ENCODE results near the gene FAM181B. TPM values are rescaled to one million over a fixed set of nuclear protein-coding genes. Genes with fewer than 3 reads are reported as not detected.
"Not testable (repeated sequence)": the region's sequence is repeated elsewhere in the genome, so short reads cannot be mapped to it uniquely, and the experiment has no call there.

The FAM181B gene
- polyA plus RNA-seq, 6 donors from 2014 or later, result not detected

- ATAC-seq (ENCODE audit: low read depth in 2 of 2) (no peak), DNase-seq (no peak)
- H3K4me1 Mint-ChIP-seq, result no peaks in the 10 kb centered on the region
- H3K36me3 Mint-ChIP-seq, result no peaks in the 10 kb centered on the region
- peaks cover 4 to 15% (median 8%) of the 10 kb centered on the region in 3 donors for H3K27me3 Mint-ChIP-seq
- H3K4me3 Mint-ChIP-seq, result no peak overlapping the region
- H3K27ac Mint-ChIP-seq, result no peak overlapping the region
- no peaks in the 10 kb centered on the region for H3K9me3 Mint-ChIP-seq
These were observed 40.7 kb downstream of the FAM181B start for GRCh38 chr11:82692981-82693380.

- H3K27ac Mint-ChIP-seq; H3K36me3 Mint-ChIP-seq; DNase-seq; H3K4me1 Mint-ChIP-seq; H3K4me3 Mint-ChIP-seq; ATAC-seq (ENCODE audit: low read depth in 2 of 2); H3K9me3 Mint-ChIP-seq: not testable (repeated sequence)
- H3K27me3 Mint-ChIP-seq, result peaks cover 17 to 20% (median 17%) of the 10 kb centered on the region in 3 donors
These were observed 44.3 kb downstream of the FAM181B start for GRCh38 chr11:82689347-82689746.

GRCh38 chr11:82686211-82686610 lies 47.5 kb downstream of the FAM181B start:
- Mint-ChIP-seq H3K4me3 (no peak overlapping the region), H3K9me3 (peaks cover under 1 to 17% (median 9%) of the 10 kb centered on the region in 7 donors), H3K27me3 (peaks cover 12 to 30% (median 26%) of the 10 kb centered on the region in 3 donors), H3K4me1 (peaks cover 0 to 4% (median 2%) of the 10 kb centered on the region in 3 donors), H3K27ac (no peak overlapping the region), H3K36me3 (no peaks in the 10 kb centered on the region)
- ATAC-seq (ENCODE audit: low read depth in 2 of 2) (no peak), DNase-seq (no peak)

GRCh38 chr11:82683029-82683428 lies 50.6 kb downstream of the FAM181B start:
- no peaks in the 10 kb centered on the region for H3K36me3 Mint-ChIP-seq
- ATAC-seq (ENCODE audit: low read depth in 2 of 2) (no peak), DNase-seq (no peak)
- H3K27me3 Mint-ChIP-seq, result peaks cover 12 to 26% (median 26%) of the 10 kb centered on the region in 3 donors
- no peak overlapping the region for H3K4me3 Mint-ChIP-seq
- H3K4me1 Mint-ChIP-seq, result peaks cover 0 to 4% (median 2%) of the 10 kb centered on the region in 3 donors
- H3K9me3 Mint-ChIP-seq, result peaks cover 3 to 31% (median 20%) of the 10 kb centered on the region in 7 donors
- H3K27ac Mint-ChIP-seq, result no peak overlapping the region

GRCh38 chr11:82682003-82682751 lies 51.5 kb downstream of the FAM181B start:
- Mint-ChIP-seq H3K9me3 (peaks cover 3 to 31% (median 20%) of the 10 kb centered on the region in 7 donors), H3K4me1 (peaks cover 0 to 4% (median 2%) of the 10 kb centered on the region in 3 donors), H3K36me3 (no peaks in the 10 kb centered on the region), H3K27me3 (peaks cover 12 to 21% (median 21%) of the 10 kb centered on the region in 3 donors), H3K27ac (peak overlapping the region in 1 of 6 donors; percentile 24), H3K4me3 (no peak overlapping the region)
- peak in 1 of 2 donors; percentile 28 for ATAC-seq (ENCODE audit: low read depth in 2 of 2)
- peak; percentile 22 for DNase-seq

GRCh38 chr11:82680252-82680651 lies 53.4 kb downstream of the FAM181B start:
- H3K27ac Mint-ChIP-seq, result no peak overlapping the region
- no peaks in the 10 kb centered on the region for H3K36me3 Mint-ChIP-seq
- no peak overlapping the region for H3K4me3 Mint-ChIP-seq
- DNase-seq (no peak), ATAC-seq (ENCODE audit: low read depth in 2 of 2) (no peak)
- peaks cover 11 to 26% (median 21%) of the 10 kb centered on the region in 3 donors for H3K27me3 Mint-ChIP-seq
- peaks cover 0 to 4% (median 2%) of the 10 kb centered on the region in 3 donors for H3K4me1 Mint-ChIP-seq
- peaks cover 3 to 31% (median 20%) of the 10 kb centered on the region in 7 donors for H3K9me3 Mint-ChIP-seq

Other genes starting within 250 kb of the FAM181B start
- 100 to 1,000 TPM; 133 to 176 (median 152) TPM for gene PRCP, start 166.6 kb upstream of the FAM181B start, polyA plus RNA-seq (ENCODE audit: low read depth in 6 of 6)
- gene DDIAS, start 167.9 kb upstream of the FAM181B start, polyA plus RNA-seq (ENCODE audit: low read depth in 6 of 6), result 1 to 10 TPM; 3.9 to 9.9 (median 7.8) TPM